ENCODE data around the gene LARGE1. TPM values are rescaled to one million over a fixed set of nuclear protein-coding genes. Genes with fewer than 3 reads are reported as not detected.

Gene LARGE1
- total RNA-seq, 1 experiment from 2014 or later, result 2.5 TPM

DNA sequence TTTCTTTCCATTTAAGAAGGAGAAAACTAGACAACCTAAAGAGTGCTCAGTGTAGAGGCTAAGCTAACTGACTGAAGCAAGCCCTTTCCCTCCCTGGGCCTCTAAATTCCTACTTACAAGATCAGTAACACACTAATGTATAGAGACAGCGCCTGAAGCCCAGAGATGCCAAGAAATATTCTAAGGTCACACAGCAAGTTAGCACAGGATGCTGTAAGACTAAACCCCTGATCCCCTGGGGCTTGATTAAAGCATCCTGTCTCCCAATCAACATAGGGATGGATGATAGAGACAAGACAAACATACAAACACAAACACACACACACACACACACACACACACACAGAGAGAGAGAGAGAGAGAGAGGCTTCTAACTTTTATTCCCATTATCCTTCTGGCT, 5.6 kb downstream of the LARGE1 start:
- ChIA-PET POLR2A (no interaction called here), CTCF (no interaction called here)
- no peaks in the 10 kb centered on the region for H3K4me1 ChIP-seq (ENCODE audit: control insufficient read depth, insufficient read depth, low read length)
- ATAC-seq (no peak), DNase-seq (ENCODE audit: low read depth, low spot score) (no peak)
- no peaks in the 10 kb centered on the region for H3K36me3 ChIP-seq (ENCODE audit: control insufficient read depth, insufficient read depth, low read length)
- TF ChIP-seq, protein P1, sequence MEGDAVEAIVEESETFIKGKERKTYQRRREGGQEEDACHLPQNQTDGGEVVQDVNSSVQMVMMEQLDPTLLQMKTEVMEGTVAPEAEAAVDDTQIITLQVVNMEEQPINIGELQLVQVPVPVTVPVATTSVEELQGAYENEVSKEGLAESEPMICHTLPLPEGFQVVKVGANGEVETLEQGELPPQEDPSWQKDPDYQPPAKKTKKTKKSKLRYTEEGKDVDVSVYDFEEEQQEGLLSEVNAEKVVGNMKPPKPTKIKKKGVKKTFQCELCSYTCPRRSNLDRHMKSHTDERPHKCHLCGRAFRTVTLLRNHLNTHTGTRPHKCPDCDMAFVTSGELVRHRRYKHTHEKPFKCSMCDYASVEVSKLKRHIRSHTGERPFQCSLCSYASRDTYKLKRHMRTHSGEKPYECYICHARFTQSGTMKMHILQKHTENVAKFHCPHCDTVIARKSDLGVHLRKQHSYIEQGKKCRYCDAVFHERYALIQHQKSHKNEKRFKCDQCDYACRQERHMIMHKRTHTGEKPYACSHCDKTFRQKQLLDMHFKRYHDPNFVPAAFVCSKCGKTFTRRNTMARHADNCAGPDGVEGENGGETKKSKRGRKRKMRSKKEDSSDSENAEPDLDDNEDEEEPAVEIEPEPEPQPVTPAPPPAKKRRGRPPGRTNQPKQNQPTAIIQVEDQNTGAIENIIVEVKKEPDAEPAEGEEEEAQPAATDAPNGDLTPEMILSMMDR (IDR thresholded peaks at IDR 0.05), result no peak
- TF ChIP-seq SIN3A (IDR thresholded peaks at IDR 0.05; ENCODE audit: borderline replicate concordance, insufficient read depth, low read depth, low read length) (no peak), POLR2AphosphoS5 (IDR thresholded peaks at IDR 0.05; ENCODE audit: low read depth, low read length) (no peak), TCF7L2 (IDR thresholded peaks at IDR 0.05; ENCODE audit: low read depth, low read length) (no peak)
- TF ChIP-seq, protein P2, sequence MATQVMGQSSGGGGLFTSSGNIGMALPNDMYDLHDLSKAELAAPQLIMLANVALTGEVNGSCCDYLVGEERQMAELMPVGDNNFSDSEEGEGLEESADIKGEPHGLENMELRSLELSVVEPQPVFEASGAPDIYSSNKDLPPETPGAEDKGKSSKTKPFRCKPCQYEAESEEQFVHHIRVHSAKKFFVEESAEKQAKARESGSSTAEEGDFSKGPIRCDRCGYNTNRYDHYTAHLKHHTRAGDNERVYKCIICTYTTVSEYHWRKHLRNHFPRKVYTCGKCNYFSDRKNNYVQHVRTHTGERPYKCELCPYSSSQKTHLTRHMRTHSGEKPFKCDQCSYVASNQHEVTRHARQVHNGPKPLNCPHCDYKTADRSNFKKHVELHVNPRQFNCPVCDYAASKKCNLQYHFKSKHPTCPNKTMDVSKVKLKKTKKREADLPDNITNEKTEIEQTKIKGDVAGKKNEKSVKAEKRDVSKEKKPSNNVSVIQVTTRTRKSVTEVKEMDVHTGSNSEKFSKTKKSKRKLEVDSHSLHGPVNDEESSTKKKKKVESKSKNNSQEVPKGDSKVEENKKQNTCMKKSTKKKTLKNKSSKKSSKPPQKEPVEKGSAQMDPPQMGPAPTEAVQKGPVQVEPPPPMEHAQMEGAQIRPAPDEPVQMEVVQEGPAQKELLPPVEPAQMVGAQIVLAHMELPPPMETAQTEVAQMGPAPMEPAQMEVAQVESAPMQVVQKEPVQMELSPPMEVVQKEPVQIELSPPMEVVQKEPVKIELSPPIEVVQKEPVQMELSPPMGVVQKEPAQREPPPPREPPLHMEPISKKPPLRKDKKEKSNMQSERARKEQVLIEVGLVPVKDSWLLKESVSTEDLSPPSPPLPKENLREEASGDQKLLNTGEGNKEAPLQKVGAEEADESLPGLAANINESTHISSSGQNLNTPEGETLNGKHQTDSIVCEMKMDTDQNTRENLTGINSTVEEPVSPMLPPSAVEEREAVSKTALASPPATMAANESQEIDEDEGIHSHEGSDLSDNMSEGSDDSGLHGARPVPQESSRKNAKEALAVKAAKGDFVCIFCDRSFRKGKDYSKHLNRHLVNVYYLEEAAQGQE (IDR thresholded peaks at IDR 0.05; ENCODE audit: insufficient read depth in 1 of 2, low read depth in 2 of 2, low read length in 1 of 2), result no peak
- no peak overlapping the region for H3K27ac ChIP-seq (ENCODE audit: low read length)
- no peaks in the 10 kb centered on the region for H3K9me3 ChIP-seq (ENCODE audit: control insufficient read depth, insufficient read depth, low read depth, low read length)
- no peak overlapping the region for H3K4me3 ChIP-seq (ENCODE audit: low read depth in 2 of 2, low read length in 2 of 2)
- in situ Hi-C loops (cut with HindIII; ENCODE audit: low pct_unique_long_range_greater_than_20kb, low sequenced_read_pairs) (no loop called here), intact Hi-C loops (cut with micrococcal nuclease; ENCODE audit: unreplicated experiment) (no loop called here)
- no peaks in the 10 kb centered on the region; the same call in 1 of the 2 replicates for H3K27me3 ChIP-seq (ENCODE audit: control insufficient read depth, insufficient read depth, low read length)
- no TSS peak for BruUV-seq (replicated peaks)

DNA sequence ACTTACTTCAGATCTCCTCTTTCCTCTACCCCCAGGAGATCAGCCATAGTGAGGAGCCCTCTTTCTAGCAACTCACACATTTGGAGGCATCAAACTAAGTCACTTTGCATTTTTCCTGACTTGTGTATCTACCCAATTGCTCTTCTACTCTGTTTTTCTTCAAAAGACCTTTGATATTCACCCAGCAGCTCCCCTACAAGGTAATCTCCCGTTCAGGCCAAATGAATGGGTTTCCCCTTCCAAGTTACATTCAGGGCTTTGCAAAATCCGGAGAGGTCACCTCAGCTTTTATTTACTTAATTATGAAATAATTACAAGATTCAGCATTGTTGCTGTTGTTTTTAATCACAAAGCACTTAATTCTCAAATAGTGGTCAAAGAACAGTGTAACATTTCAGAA, 6.1 kb downstream of the LARGE1 start:
- DNase-seq (ENCODE audit: low read depth, low spot score) (no peak), ATAC-seq (no peak)
- Histone ChIP-seq H3K27ac (ENCODE audit: low read length) (no peak overlapping the region), H3K9me3 (ENCODE audit: control insufficient read depth, insufficient read depth, low read depth, low read length) (no peaks in the 10 kb centered on the region), H3K4me1 (ENCODE audit: control insufficient read depth, insufficient read depth, low read length) (no peaks in the 10 kb centered on the region), H3K27me3 (ENCODE audit: control insufficient read depth, insufficient read depth, low read length) (no peaks in the 10 kb centered on the region; the same call in 1 of the 2 replicates), H3K4me3 (ENCODE audit: low read depth in 2 of 2, low read length in 2 of 2) (no peak overlapping the region), H3K36me3 (ENCODE audit: control insufficient read depth, insufficient read depth, low read length) (no peaks in the 10 kb centered on the region)
- POLR2A ChIA-PET, result no interaction called here
- intact Hi-C loops (cut with micrococcal nuclease; ENCODE audit: unreplicated experiment), result no loop called here
- TF ChIP-seq, protein P2 (IDR thresholded peaks at IDR 0.05; ENCODE audit: insufficient read depth in 1 of 2, low read depth in 2 of 2, low read length in 1 of 2), result no peak
- TF ChIP-seq SIN3A (IDR thresholded peaks at IDR 0.05; ENCODE audit: borderline replicate concordance, insufficient read depth, low read depth, low read length), result no peak
- TF ChIP-seq, protein P1 (IDR thresholded peaks at IDR 0.05), result no peak
- no peak for TF ChIP-seq POLR2AphosphoS5 (IDR thresholded peaks at IDR 0.05; ENCODE audit: low read depth, low read length)
- no peak for TF ChIP-seq TCF7L2 (IDR thresholded peaks at IDR 0.05; ENCODE audit: low read depth, low read length)
- BruUV-seq (replicated peaks), result no TSS peak
- CTCF ChIA-PET, result no interaction called here
- in situ Hi-C loops (cut with HindIII; ENCODE audit: low pct_unique_long_range_greater_than_20kb, low sequenced_read_pairs), result no loop called here

All from Panc1 (cell line).